ENCODE results near the gene VMAC.

VMAC gene

GRCh38 chr19:5903624-5904351 is 884 bp upstream of the VMAC start, which contains the start of gene NDUFA11:
Gene NDUFA11 (minus strand): TSS chr19:5903790. CDS start chr19:5903708, 82 bp downstream.
- peak; percentile 91 for DNase-seq (ENCODE audit: low read depth, low spot score)

GRCh38 chr19:5905114-5905778 is 574 bp downstream of the VMAC start:
- no peak for DNase-seq (ENCODE audit: low read depth, low spot score)

- DNase-seq (ENCODE audit: low read depth, low spot score) = no peak
Measured at GRCh38 chr19:5907241-5907640, 2.6 kb downstream of the VMAC start.

- DNase-seq (ENCODE audit: low read depth, low spot score) = no peak
Measured at GRCh38 chr19:5908773-5909442, 4.2 kb downstream of the VMAC start.

- DNase-seq (ENCODE audit: low read depth, low spot score) = no peak
Measured at GRCh38 chr19:5910638-5910907, 5.9 kb downstream of the VMAC start.

GRCh38 chr19:5911366-5911765 is 6.7 kb downstream of the VMAC start:
- DNase-seq (ENCODE audit: low read depth, low spot score) = no peak

GRCh38 chr19:5913739-5914357 is 9.2 kb downstream of the VMAC start, which contains the start of gene CAPS:
Gene CAPS (plus strand): TSS chr19:5914254. CDS start chr19:5914407, 153 bp downstream.
- DNase-seq (ENCODE audit: low read depth, low spot score) = no peak

- no peak for DNase-seq (ENCODE audit: low read depth, low spot score)
Measured at GRCh38 chr19:5914358-5914774, 9.7 kb downstream of the VMAC start.

GRCh38 chr19:5914946-5915781 is 10.5 kb downstream of the VMAC start:
- no peak for DNase-seq (ENCODE audit: low read depth, low spot score)

- no peak for DNase-seq (ENCODE audit: low read depth, low spot score)
Measured at GRCh38 chr19:5915782-5916165, 11.1 kb downstream of the VMAC start.

GRCh38 chr19:5916181-5916708 is 11.6 kb downstream of the VMAC start:
- DNase-seq (ENCODE audit: low read depth, low spot score) = no peak

- no peak for DNase-seq (ENCODE audit: low read depth, low spot score)
Measured at GRCh38 chr19:5917431-5918107, 12.9 kb downstream of the VMAC start.

GRCh38 chr19:5918463-5919079 is 13.9 kb downstream of the VMAC start:
- DNase-seq (ENCODE audit: low read depth, low spot score) = no peak

GRCh38 chr19:5921516-5922160 is 17.0 kb downstream of the VMAC start:
- DNase-seq (ENCODE audit: low read depth, low spot score) = no peak

GRCh38 chr19:5922161-5922545 is 17.5 kb downstream of the VMAC start:
- DNase-seq (ENCODE audit: low read depth, low spot score) = no peak

GRCh38 chr19:5923356-5923755 is 18.7 kb downstream of the VMAC start:
- DNase-seq (ENCODE audit: low read depth, low spot score) = no peak

- DNase-seq (ENCODE audit: low read depth, low spot score) = no peak
Measured at GRCh38 chr19:5925830-5926427, 21.3 kb downstream of the VMAC start.

GRCh38 chr19:5926641-5927440 is 22.2 kb downstream of the VMAC start:
- no peak for DNase-seq (ENCODE audit: low read depth, low spot score)

- no peak for DNase-seq (ENCODE audit: low read depth, low spot score)
Measured at GRCh38 chr19:5927441-5927821, 22.8 kb downstream of the VMAC start.
